Measurements from ENCODE around the gene FEM1B. TPM values are rescaled to one million over a fixed set of nuclear protein-coding genes. Genes with fewer than 3 reads are reported as not detected.

Gene FEM1B
- polyA plus RNA-seq, 3 donors, result 21.5 to 26.4 (median 26.0) TPM

GRCh38 chr15:68340726-68341671 is 63.5 kb downstream of the FEM1B start:
- 65% methylated on average over 7 of the region's 15 CpGs for WGBS (ENCODE audit: insufficient coverage)
- Histone ChIP-seq H3K79me2 (ENCODE audit: insufficient read depth, low read length) (no peaks in the 10 kb centered on the region), H3K27me3 (ENCODE audit: control insufficient read depth in 2 of 2, insufficient read depth in 2 of 2, low read length in 2 of 2) (no peaks in the 10 kb centered on the region), H3K4me2 (replicated peaks; ENCODE audit: extremely low read depth, low read length, poor library complexity, severe bottlenecking) (no peak overlapping the region), H3K36me3 (replicated peaks in 1 of 2; ENCODE audit: control insufficient read depth in 1 of 2, insufficient read depth in 2 of 2, low read length in 2 of 2) (no peaks in the 10 kb centered on the region), H3K27ac (ENCODE audit: low read depth in 1 of 2, low read length in 2 of 2) (peak overlapping the region in 1 of 2 donors; percentile 22), H2AFZ (ENCODE audit: insufficient read depth, low read depth, low read length, poor library complexity, severe bottlenecking) (no peak overlapping the region), H3K4me3 (replicated peaks in 1 of 3; ENCODE audit: low read depth in 2 of 3, low read length in 3 of 3) (no peak overlapping the region), H3K9ac (ENCODE audit: insufficient read depth, low read length, poor library complexity, severe bottlenecking) (no peak overlapping the region), H3K4me1 (ENCODE audit: control insufficient read depth in 1 of 2, insufficient read depth in 2 of 2, low read length in 2 of 2) (peaks cover 12 to 16% of the 10 kb centered on the region in 2 donors), H4K20me1 (ENCODE audit: insufficient read depth, low read length) (no peaks in the 10 kb centered on the region), H3K9me3 (replicated peaks in 1 of 2; ENCODE audit: control insufficient read depth in 1 of 2, insufficient read depth in 1 of 2, low read length in 2 of 2) (no peaks in the 10 kb centered on the region)
- Mint-ChIP-seq H3K4me1 (peaks cover 15% of the 10 kb centered on the region), H3K9me3 (no peaks in the 10 kb centered on the region), H3K27me3 (ENCODE audit: low read depth in 3 of 3) (peaks cover 1 to 5% (median 1%) of the 10 kb centered on the region in 3 donors), H3K36me3 (no peaks in the 10 kb centered on the region), H3K27ac (no peak overlapping the region), H3K4me3 (no peak overlapping the region)
- TF ChIP-seq CTCF (IDR thresholded peaks at IDR 0.05), result no peak
- DNase-seq, result no peak
- intact Hi-C loops (cut with micrococcal nuclease), result no loop called here

- 37% methylated on average over 10 of the region's 17 CpGs for WGBS (ENCODE audit: insufficient coverage)
- no peak overlapping the region for H3K4me2 ChIP-seq (replicated peaks; ENCODE audit: extremely low read depth, low read length, poor library complexity, severe bottlenecking)
- no peaks in the 10 kb centered on the region for H3K36me3 Mint-ChIP-seq
- no peaks in the 10 kb centered on the region for H4K20me1 ChIP-seq (ENCODE audit: insufficient read depth, low read length)
- H2AFZ ChIP-seq (ENCODE audit: insufficient read depth, low read depth, low read length, poor library complexity, severe bottlenecking), result peak overlapping the region; percentile 41
- H3K79me2 ChIP-seq (ENCODE audit: insufficient read depth, low read length), result no peaks in the 10 kb centered on the region
- H3K4me1 ChIP-seq (ENCODE audit: control insufficient read depth in 1 of 2, insufficient read depth in 2 of 2, low read length in 2 of 2), result peaks cover 12 to 16% of the 10 kb centered on the region in 2 donors
- H3K9ac ChIP-seq (ENCODE audit: insufficient read depth, low read length, poor library complexity, severe bottlenecking), result no peak overlapping the region
- no peak overlapping the region for H3K4me3 ChIP-seq (replicated peaks in 1 of 3; ENCODE audit: low read depth in 2 of 3, low read length in 3 of 3)
- no peaks in the 10 kb centered on the region for H3K36me3 ChIP-seq (replicated peaks in 1 of 2; ENCODE audit: control insufficient read depth in 1 of 2, insufficient read depth in 2 of 2, low read length in 2 of 2)
- peak overlapping the region in 1 of 2 donors; percentile 22 for H3K27ac ChIP-seq (ENCODE audit: low read depth in 1 of 2, low read length in 2 of 2)
- H3K9me3 Mint-ChIP-seq, result no peaks in the 10 kb centered on the region
- no peaks in the 10 kb centered on the region for H3K9me3 ChIP-seq (replicated peaks in 1 of 2; ENCODE audit: control insufficient read depth in 1 of 2, insufficient read depth in 1 of 2, low read length in 2 of 2)
- no peak for TF ChIP-seq CTCF (IDR thresholded peaks at IDR 0.05)
- intact Hi-C loops (cut with micrococcal nuclease), result no loop called here
- H3K27me3 Mint-ChIP-seq (ENCODE audit: low read depth in 3 of 3), result peaks cover 1 to 5% (median 1%) of the 10 kb centered on the region in 3 donors
- peaks cover 15% of the 10 kb centered on the region for H3K4me1 Mint-ChIP-seq
- peak in 2 of 3 donors; percentile 34 to 87 for DNase-seq
- no peak overlapping the region for H3K4me3 Mint-ChIP-seq
- no peak overlapping the region for H3K27ac Mint-ChIP-seq
- no peaks in the 10 kb centered on the region for H3K27me3 ChIP-seq (ENCODE audit: control insufficient read depth in 2 of 2, insufficient read depth in 2 of 2, low read length in 2 of 2)
Observed at GRCh38 chr15:68341760-68342725, 64.5 kb downstream of the FEM1B start.
